Stomach smooth muscle (tissue), 2 donors: ENCODE results near the gene NRXN3.
"Not testable (repeated sequence)": the region's sequence is repeated elsewhere in the genome, so short reads cannot be mapped to it uniquely, and the experiment has no call there.

Experiments used
- H3K27ac ChIP-seq: one replicate; pipeline ENCODE4 v1.7.0; 2013; ENCODE audit warnings: mild to moderate bottlenecking, low read length, inconsistent platforms
- H3K27me3 ChIP-seq, 2 donors: one replicate each; pipeline ENCODE4 v1.7.0; 2013; ENCODE audit warnings: low read length in 2 of 2; ENCODE audit not compliant: insufficient read depth in 2 of 2, control insufficient read depth in 1 of 2
- H3K36me3 ChIP-seq, 2 donors: one replicate each; pipeline ENCODE4 v1.7.0; 2013; ENCODE audit warnings: low read length in 2 of 2; ENCODE audit not compliant: control insufficient read depth in 2 of 2, insufficient read depth in 2 of 2
- H3K4me1 ChIP-seq: one replicate; pipeline ENCODE4 v1.7.0; 2013; ENCODE audit warnings: low read length; ENCODE audit not compliant: control insufficient read depth, insufficient read depth
- H3K4me3 ChIP-seq, 2 donors: one replicate each; pipeline ENCODE4 v1.7.0; 2013; ENCODE audit warnings: low read length in 2 of 2
- H3K9ac ChIP-seq, 2 donors: one replicate each; pipeline ENCODE4 v1.7.0; 2013; ENCODE audit warnings: low read length in 2 of 2, mild to moderate bottlenecking in 1 of 2
- H3K9me3 ChIP-seq, 2 donors: one replicate each; pipeline ENCODE4 v1.7.0; 2013; ENCODE audit warnings: low read length in 2 of 2; ENCODE audit not compliant: control insufficient read depth in 2 of 2
- donor health status: healthy.
- donor health status: Pancreatic carcinoma.

NRXN3 gene

DNA sequence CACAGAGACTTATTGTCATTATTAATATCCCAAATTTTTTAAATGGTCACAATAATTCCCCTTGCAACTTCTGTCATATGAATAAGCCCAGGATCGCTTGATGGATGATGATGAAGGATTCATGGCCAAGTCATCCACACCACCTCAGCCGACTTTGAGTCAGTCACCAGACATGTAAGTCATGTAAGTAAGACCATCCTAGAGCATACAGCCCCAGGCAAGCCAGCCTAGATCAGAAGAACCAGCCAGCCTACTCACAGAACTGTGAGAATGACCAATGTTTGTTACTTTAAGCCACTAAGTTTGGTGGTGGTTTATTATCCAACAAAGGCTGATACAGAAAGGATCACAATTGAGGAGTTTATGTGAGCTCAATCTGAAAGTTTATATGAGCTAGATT lies 341.8 kb downstream of the NRXN3 start:
- no peaks in the 10 kb centered on the region for H3K4me1 ChIP-seq
- H3K27ac ChIP-seq: no peak overlapping the region
- no peak overlapping the region for H3K4me3 ChIP-seq
- no peak overlapping the region for H3K9ac ChIP-seq
- H3K36me3 ChIP-seq: no peaks in the 10 kb centered on the region
- no peaks in the 10 kb centered on the region for H3K9me3 ChIP-seq
- H3K27me3 ChIP-seq: no peaks in the 10 kb centered on the region

DNA sequence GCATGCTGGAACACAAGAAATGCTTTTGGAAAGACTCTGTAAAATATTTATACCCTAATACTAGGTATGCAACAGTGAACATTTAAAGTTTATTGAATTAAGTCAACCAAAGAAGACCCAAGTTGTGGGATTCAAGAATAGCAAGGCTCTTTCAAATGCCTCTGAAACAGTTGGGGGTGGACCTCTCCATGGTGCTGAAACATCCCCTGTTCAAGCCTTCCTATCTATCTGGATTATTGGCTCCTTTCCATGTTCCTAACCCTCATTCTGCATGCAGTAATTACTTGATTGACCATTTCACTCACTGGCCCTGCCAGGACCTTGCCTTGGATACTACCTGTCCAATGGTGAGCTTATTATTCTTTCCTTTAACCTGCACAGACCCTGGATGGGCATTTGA lies 349.7 kb downstream of the NRXN3 start:
- H3K27me3 ChIP-seq: no peaks in the 10 kb centered on the region
- no peak overlapping the region for H3K9ac ChIP-seq
- no peak overlapping the region for H3K27ac ChIP-seq
- H3K4me3 ChIP-seq: no peak overlapping the region
- H3K9me3 ChIP-seq: no peaks in the 10 kb centered on the region
- H3K36me3 ChIP-seq: no peaks in the 10 kb centered on the region
- H3K4me1 ChIP-seq: no peaks in the 10 kb centered on the region

DNA sequence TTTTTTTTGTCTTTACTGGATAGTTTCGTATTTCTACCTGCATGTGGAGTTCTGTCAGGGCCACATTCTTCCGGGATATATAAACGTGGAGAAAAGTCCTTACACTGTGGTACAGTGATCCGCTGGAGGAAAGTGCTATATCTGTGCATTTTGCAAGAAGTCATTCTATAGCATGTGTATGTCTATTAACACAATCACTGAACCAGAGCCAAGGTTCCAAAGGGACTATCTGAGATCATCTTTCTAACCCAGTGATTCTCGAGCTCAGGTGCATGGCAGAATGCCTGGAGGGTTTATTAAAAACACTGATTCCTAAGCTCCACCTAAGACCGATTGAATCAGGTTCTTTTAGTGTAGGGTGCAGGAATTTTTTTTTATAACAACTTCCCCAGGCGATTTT lies 354.0 kb downstream of the NRXN3 start:
- Histone ChIP-seq H3K27me3 (no peaks in the 10 kb centered on the region), H3K36me3 (no peaks in the 10 kb centered on the region), H3K9me3 (no peaks in the 10 kb centered on the region), H3K27ac (no peak overlapping the region), H3K9ac (no peak overlapping the region), H3K4me3 (no peak overlapping the region), H3K4me1 (no peaks in the 10 kb centered on the region)

DNA sequence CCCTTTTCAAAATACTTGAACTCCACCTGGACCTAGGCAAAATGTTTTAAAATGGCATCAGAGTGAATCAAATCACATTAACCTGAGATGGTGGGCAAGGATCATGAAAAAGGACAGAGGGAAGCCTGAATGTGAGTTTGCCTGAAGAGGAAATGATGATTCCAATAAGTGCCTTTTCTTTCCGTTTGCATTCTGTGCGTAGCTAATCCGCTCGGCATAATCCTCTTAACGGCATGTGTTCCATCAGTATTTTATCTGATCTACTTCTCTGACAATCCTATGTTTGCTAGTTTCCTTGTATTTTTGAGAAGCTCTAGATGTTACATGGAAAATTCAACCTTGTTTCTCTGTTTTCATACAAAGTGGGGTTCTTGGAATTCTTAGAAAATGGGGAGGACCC lies 354.6 kb downstream of the NRXN3 start:
- Histone ChIP-seq H3K9ac (no peak overlapping the region), H3K27me3 (no peaks in the 10 kb centered on the region)

DNA sequence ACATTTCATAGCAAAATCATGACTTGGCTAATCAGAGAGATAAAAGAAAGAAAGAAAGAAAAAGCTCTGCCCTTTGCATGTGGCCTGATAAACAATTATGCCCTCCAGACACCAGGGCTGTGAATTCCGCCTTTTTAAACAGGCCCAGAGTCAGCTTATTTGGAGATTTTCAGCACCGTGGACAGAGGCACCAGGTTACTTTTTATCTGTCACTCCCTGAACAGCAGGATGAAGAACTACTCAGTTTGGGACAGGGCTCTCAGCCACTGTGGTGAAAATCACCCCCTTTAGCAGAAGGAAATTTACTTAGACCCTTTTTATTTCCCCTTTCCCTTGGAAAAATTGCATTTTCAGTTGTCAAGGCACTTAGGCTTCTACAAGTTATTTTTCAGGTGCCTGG lies 359.9 kb downstream of the NRXN3 start:
- Histone ChIP-seq H3K4me1 (no peaks in the 10 kb centered on the region), H3K4me3 (no peak overlapping the region), H3K27me3 (no peaks in the 10 kb centered on the region), H3K9me3 (no peaks in the 10 kb centered on the region), H3K27ac (no peak overlapping the region), H3K9ac (no peak overlapping the region), H3K36me3 (no peaks in the 10 kb centered on the region)

More for the DNA sequence above, 354.6 kb downstream of the NRXN3 start:
- Histone ChIP-seq H3K9me3 (no peaks in the 10 kb centered on the region), H3K36me3 (no peaks in the 10 kb centered on the region), H3K4me1 (no peaks in the 10 kb centered on the region), H3K4me3 (no peak overlapping the region), H3K27ac (no peak overlapping the region)

DNA sequence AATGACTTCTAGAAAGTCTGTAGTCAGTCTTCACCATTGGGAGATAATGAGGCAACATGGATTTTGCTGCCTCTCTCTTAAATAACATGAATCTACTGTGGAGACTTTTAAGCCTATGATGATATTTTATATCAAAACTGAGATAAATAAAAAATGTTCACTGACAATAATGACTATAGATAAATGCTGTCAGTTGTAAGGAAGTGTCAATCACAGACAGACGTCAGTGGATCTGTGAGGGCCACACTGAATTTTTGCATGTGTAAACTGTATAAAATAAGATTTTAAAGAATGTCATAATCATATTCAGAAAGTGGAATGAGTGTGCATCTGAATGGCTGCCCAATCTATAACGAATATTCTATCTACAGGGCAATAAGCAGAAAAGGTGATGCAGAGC lies 364.0 kb downstream of the NRXN3 start:
- no peak overlapping the region for H3K9ac ChIP-seq
- H3K36me3 ChIP-seq: no peaks in the 10 kb centered on the region
- no peaks in the 10 kb centered on the region for H3K27me3 ChIP-seq
- no peak overlapping the region for H3K4me3 ChIP-seq
- no peak overlapping the region for H3K27ac ChIP-seq
- H3K4me1 ChIP-seq: no peaks in the 10 kb centered on the region
- H3K9me3 ChIP-seq: no peaks in the 10 kb centered on the region

DNA sequence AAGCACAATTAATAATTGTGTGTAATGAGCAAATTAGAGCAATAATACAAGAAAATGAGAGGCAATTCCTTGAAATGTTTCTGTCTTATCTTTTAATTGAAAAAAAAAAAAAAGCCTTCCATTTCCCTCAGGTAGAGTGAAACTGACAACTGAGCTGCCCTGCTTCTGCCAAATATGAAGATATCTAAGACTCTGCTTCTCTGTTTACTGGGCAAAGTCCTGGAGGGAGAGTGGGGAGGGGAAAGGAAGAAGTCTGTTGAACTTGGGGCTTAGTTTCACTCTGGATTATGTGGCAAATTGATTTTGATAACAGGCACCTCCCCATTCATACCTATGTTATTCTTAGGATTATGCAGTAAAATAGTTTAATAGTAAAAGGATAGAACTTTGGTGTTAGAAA lies 364.9 kb downstream of the NRXN3 start:
- Histone ChIP-seq H3K36me3 (no peaks in the 10 kb centered on the region), H3K4me1 (no peaks in the 10 kb centered on the region), H3K4me3 (no peak overlapping the region), H3K27ac (no peak overlapping the region), H3K27me3 (no peaks in the 10 kb centered on the region), H3K9me3 (no peaks in the 10 kb centered on the region), H3K9ac (no peak overlapping the region)

DNA sequence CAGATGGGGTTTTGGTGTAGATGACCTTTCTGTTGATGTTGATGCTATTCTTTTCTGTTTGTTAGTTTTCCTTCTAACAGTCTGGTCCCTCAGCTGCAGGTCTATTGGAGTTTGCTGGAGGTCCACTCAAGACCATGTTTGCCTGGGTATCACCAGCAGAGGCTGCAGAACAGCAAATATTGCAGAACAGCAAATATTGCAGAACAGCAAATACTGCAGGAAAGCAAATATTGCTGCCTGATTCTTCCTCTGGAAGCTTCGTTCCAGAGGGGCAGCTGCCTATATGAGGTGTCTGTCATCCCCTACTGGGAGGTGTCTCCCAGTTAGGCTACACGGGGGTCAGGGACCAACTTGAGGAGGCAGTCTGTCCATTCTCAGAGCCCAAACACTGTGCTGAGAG lies 371.6 kb downstream of the NRXN3 start:
- not testable (repeated sequence) for H3K9ac ChIP-seq, H3K27me3 ChIP-seq, H3K36me3 ChIP-seq, H3K4me3 ChIP-seq, H3K4me1 ChIP-seq, H3K27ac ChIP-seq, H3K9me3 ChIP-seq

DNA sequence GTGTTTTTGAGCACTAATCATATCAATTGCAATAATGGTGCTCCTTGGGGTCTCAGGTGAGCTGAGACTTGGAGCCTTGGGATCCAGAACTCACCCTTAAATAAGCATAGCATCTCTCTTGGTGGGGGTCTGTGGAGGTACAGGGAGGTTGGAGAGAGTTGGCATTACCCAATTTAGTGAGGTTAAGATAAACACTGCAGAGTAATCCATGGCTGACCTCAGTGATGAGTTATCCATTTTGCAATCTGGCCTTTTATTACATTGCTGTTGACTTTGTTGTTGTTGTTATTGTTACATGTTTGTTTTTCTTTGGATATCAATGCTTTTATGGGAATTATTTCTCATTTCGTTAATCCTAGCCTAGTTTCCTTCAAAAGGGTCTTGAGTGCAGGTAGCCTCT lies 373.3 kb downstream of the NRXN3 start:
- Histone ChIP-seq H3K9ac (no peak overlapping the region), H3K27ac (no peak overlapping the region), H3K27me3 (no peaks in the 10 kb centered on the region), H3K4me1 (no peaks in the 10 kb centered on the region), H3K36me3 (no peaks in the 10 kb centered on the region), H3K4me3 (no peak overlapping the region), H3K9me3 (no peaks in the 10 kb centered on the region)

DNA sequence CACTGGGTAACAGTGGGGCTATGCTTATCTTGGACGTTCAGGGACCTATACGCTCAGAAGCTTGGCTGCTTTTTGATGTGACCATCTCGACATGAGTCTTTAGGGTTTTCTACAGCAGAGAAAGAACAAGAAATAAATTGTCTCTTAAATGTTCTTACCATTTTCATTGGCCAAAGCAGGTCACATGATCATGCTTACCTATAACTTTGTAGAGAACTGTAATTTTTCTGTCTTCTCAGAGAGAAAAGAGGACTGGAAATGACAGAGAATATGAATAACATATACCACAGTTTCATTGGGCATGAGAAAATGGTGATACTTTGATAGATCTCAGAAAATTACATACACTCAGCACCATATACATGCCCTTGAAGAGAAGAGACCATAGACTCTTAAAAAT lies 390.9 kb downstream of the NRXN3 start:
- Histone ChIP-seq H3K9ac (no peak overlapping the region), H3K36me3 (no peaks in the 10 kb centered on the region), H3K9me3 (no peaks in the 10 kb centered on the region), H3K27me3 (no peaks in the 10 kb centered on the region), H3K4me1 (no peaks in the 10 kb centered on the region), H3K4me3 (no peak overlapping the region), H3K27ac (no peak overlapping the region)

DNA sequence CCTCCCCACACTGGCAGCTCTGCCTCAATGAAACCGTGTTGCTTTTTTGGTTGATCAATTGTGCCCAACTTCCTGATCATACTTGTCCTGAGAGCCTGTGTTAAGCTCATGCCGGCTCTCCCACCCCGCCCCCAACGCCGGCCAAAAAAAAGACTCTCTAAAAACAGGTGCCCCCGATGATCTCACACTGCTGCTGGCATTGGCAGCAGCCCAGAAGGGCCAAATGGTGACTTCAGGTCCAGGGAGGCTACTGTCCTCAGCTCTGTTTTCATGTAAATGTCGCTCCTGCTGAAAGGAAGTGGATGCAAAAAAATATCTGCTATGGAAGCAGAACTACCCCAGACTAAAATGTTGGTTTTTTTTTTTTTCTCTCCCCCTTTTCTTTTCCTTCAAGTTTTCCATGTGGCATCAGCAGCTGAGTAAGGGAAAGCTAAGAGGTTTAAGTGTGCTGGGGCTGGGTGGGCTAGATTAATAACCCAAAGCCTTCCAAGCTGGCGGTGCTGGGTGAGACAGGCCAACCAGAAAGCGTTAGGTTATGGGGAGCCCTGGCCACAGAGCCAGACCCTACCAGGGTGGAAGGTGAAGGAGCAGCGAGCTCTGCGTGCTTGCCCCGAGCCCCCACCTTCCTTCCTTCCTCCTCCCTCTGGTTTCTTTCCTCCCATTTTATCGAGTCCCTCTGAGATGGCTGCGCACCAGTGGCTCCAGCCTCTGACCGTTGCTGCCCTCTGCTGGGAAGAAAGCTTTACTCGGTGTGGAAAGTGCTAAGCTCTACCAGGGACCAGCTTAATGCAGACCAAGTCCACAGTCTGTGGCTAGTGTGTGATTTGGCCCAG lies 396.1 kb downstream of the NRXN3 start:
- H3K36me3 ChIP-seq: no peaks in the 10 kb centered on the region
- H3K4me3 ChIP-seq: peak overlapping the region; percentile 46 to 67
- H3K4me1 ChIP-seq: no peaks in the 10 kb centered on the region
- no peaks in the 10 kb centered on the region for H3K9me3 ChIP-seq
- H3K9ac ChIP-seq: no peak overlapping the region
- H3K27me3 ChIP-seq: no peaks in the 10 kb centered on the region
- H3K27ac ChIP-seq: no peak overlapping the region
